Measurements from ENCODE around the gene PCDHB13.
"Not testable (repeated sequence)": the region's sequence is repeated elsewhere in the genome, so short reads cannot be mapped to it uniquely, and the experiment has no call there.

PCDHB13 gene

DNA sequence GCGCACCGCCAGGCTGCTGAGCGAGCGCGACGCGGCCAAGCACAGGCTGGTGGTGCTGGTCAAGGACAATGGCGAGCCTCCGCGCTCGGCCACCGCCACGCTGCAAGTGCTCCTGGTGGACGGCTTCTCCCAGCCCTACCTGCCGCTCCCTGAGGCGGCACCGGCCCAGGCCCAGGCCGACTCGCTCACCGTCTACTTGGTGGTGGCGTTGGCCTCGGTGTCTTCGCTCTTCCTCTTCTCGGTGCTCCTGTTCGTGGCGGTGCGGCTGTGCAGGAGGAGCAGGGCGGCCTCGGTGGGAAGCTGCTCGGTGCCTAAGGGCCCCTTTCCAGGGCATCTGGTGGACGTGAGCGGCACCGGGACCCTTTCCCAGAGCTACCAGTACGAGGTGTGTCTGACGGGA is 12.1 kb upstream of the PCDHB13 start:
- not testable (repeated sequence) for DNase-seq (ENCODE audit: low read depth in 3 of 3, low spot score in 1 of 3)

DNA sequence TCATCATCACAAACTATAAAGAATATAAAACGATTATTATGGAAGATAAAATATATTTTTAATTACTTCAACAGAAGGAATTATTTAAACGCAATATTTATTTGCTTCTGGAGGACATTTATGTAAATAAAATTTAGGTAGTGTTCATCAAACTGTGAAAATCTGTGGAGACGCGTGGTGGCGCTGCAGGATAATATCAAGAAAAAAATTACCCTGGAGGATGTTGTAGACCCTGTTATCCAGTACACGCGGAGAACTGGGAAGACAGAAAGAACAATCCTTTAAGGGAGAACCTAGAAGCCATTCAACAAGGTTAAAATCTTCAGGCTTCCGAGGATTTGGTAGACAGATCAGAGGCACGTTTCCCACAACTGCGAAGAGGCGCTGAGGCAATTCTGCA is 5.2 kb upstream of the PCDHB13 start, which contains the start of gene PCDHB12:
PCDHB12 (plus strand) TSS at position 242 of the 400 bp plus-strand sequence. CDS start 189 bp downstream, outside the sequence.
- no peak for DNase-seq (ENCODE audit: low read depth in 3 of 3, low spot score in 1 of 3)

DNA sequence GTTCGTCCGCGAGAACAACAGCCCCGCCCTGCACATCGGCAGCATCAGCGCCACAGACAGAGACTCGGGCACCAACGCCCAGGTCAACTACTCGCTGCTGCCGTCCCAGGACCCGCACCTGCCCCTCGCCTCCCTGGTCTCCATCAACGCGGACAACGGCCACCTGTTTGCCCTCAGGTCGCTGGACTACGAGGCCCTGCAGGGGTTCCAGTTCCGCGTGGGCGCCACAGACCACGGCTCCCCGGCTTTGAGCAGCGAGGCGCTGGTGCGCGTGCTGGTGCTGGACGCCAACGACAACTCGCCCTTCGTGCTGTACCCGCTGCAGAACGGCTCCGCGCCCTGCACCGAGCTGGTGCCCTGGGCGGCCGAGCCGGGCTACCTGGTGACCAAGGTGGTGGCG is 3.4 kb upstream of the PCDHB13 start:
- DNase-seq (ENCODE audit: low read depth in 3 of 3, low spot score in 1 of 3): not testable (repeated sequence)

DNA sequence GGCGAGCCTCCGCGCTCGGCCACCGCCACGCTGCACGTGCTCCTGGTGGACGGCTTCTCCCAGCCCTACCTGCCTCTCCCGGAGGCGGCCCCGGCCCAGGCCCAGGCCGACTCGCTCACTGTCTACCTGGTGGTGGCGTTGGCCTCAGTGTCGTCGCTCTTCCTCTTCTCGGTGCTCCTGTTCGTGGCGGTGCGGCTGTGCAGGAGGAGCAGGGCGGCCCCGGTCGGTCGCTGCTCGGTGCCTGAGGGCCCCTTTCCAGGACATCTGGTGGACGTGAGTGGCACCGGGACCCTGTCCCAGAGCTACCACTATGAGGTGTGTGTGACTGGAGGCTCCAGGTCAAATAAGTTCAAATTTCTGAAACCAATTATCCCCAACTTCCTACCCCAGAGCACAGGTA is 2.9 kb upstream of the PCDHB13 start:
- DNase-seq (ENCODE audit: low read depth in 3 of 3, low spot score in 1 of 3): not testable (repeated sequence)

DNA sequence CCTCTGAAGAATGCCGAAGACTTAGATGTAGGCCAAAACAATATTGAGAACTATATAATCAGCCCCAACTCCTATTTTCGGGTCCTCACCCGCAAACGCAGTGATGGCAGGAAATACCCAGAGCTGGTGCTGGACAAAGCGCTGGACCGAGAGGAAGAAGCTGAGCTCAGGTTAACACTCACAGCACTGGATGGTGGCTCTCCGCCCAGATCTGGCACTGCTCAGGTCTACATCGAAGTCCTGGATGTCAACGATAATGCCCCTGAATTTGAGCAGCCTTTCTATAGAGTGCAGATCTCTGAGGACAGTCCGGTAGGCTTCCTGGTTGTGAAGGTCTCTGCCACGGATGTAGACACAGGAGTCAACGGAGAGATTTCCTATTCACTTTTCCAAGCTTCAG is 864 bp downstream of the PCDHB13 start:
- not testable (repeated sequence) for DNase-seq (ENCODE audit: low read depth in 3 of 3, low spot score in 1 of 3)

DNA sequence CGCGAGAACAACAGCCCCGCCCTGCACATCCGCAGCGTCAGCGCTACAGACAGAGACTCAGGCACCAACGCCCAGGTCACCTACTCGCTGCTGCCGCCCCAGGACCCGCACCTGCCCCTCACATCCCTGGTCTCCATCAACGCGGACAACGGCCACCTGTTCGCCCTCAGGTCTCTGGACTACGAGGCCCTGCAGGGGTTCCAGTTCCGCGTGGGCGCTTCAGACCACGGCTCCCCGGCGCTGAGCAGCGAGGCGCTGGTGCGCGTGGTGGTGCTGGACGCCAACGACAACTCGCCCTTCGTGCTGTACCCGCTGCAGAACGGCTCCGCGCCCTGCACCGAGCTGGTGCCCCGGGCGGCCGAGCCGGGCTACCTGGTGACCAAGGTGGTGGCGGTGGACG is 1.8 kb downstream of the PCDHB13 start:
- DNase-seq (ENCODE audit: low read depth in 3 of 3, low spot score in 1 of 3): not testable (repeated sequence)

DNA sequence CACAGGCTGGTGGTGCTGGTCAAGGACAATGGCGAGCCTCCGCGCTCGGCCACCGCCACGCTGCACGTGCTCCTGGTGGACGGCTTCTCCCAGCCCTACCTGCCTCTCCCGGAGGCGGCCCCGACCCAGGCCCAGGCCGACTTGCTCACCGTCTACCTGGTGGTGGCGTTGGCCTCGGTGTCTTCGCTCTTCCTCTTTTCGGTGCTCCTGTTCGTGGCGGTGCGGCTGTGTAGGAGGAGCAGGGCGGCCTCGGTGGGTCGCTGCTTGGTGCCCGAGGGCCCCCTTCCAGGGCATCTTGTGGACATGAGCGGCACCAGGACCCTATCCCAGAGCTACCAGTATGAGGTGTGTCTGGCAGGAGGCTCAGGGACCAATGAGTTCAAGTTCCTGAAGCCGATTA is 2.3 kb downstream of the PCDHB13 start:
- DNase-seq (ENCODE audit: low read depth in 3 of 3, low spot score in 1 of 3): not testable (repeated sequence)

DNA sequence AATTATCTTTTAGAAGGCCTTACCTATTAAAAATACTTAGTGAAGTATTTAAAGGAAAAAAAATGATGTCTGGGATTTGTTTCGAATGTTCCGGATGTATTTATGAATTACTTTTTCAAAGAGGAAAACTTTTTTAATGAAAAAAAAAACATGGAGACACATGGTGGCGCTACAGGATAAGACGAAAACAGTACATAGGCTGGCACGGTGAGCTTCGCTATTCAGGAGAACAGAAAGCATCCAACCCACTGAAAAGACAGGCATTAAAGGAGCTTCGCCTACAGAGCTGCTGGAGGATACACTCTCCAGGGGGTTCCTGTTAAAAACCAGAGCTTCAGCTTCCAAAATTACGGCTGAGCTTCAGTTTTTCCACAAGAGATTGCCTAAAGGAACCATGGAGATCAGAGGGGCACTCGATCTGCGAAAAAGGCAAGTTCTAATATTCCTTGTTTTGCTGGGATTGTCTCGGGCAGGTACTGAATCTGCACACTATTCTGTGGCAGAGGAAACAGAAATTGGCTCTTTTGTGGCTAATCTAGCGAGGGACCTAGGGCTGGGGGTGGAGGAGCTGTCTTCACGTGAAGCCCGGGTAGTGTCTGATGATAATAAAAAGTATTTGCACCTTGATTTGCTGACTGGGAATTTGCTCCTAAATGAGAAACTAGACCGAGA is 9.5 kb downstream of the PCDHB13 start, which contains the start of gene PCDHB14:
PCDHB14 (plus strand) TSS at position 232 of the 672 bp plus-strand sequence; CDS start at position 395, 163 bp downstream.
- DNase-seq (ENCODE audit: low read depth in 3 of 3, low spot score in 1 of 3): no peak

DNA sequence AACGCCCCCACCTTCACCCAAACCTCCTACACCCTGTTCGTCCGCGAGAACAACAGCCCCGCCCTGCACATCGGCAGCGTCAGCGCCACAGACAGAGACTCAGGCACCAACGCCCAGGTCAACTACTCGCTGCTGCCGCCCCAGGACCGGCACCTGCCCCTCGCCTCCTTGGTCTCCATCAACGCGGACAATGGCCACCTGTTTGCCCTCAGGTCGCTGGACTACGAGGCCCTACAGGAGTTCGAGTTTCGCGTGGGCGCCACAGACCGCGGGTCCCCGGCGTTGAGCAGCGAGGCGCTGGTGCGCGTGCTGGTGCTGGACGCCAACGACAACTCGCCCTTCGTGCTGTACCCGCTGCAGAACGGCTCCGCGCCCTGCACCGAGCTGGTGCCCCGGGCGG is 11.1 kb downstream of the PCDHB13 start:
- DNase-seq (ENCODE audit: low read depth in 3 of 3, low spot score in 1 of 3): not testable (repeated sequence)

DNA sequence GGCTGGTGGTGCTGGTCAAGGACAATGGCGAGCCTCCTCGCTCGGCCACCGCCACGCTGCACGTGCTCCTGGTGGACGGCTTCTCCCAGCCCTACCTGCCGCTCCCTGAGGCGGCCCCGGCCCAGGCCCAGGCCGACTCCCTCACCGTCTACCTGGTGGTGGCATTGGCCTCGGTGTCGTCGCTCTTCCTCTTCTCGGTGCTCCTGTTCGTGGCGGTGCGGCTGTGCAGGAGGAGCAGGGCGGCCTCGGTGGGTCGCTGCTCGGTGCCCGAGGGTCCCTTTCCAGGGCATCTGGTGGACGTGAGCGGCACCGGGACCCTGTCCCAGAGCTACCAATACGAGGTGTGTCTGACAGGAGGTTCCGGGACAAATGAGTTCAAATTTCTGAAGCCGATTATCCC is 11.7 kb downstream of the PCDHB13 start:
- DNase-seq (ENCODE audit: low read depth in 3 of 3, low spot score in 1 of 3): not testable (repeated sequence)

DNA sequence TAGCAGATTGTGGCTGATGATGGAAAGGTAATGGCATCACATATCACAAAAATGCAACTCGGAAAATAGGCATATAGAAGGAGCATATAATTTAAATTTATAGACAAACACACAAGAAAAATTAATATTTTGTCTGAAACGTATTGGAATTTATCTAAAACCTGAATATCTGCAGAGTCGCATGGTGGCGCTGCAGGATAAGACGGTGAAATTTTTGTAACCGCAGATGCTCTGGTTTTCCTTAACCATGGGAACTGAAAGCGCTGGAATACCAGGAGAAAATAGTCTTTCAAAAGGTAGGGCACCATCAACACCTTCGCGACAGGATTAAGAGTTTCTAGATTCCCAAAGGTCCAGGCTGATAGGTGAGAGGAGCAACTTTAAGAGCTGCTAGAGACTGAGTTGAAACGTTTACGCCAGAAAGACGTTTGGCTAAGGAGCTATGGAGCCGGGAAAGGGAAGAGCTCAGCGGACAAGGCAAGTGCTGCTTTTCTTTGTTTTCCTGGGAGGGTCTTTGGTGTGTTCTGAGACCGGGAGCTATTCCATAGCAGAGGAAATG is 20.5 kb downstream of the PCDHB13 start:
- no peak for DNase-seq (ENCODE audit: low read depth in 3 of 3, low spot score in 1 of 3)

DNA sequence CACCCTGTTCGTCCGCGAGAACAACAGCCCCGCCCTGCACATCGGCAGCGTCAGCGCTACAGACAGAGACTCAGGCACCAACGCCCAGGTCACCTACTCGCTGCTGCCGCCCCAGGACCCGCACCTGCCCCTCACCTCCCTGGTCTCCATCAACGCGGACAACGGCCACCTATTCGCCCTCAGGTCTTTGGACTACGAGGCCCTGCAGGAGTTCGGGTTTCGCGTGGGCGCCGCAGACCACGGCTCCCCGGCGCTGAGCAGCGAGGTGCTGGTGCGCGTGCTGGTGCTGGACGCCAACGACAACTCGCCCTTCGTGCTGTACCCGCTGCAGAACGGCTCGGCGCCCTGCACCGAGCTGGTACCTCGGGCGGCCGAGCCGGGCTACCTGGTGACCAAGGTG is 22.2 kb downstream of the PCDHB13 start:
- DNase-seq (ENCODE audit: low read depth in 3 of 3, low spot score in 1 of 3): not testable (repeated sequence)

DNA sequence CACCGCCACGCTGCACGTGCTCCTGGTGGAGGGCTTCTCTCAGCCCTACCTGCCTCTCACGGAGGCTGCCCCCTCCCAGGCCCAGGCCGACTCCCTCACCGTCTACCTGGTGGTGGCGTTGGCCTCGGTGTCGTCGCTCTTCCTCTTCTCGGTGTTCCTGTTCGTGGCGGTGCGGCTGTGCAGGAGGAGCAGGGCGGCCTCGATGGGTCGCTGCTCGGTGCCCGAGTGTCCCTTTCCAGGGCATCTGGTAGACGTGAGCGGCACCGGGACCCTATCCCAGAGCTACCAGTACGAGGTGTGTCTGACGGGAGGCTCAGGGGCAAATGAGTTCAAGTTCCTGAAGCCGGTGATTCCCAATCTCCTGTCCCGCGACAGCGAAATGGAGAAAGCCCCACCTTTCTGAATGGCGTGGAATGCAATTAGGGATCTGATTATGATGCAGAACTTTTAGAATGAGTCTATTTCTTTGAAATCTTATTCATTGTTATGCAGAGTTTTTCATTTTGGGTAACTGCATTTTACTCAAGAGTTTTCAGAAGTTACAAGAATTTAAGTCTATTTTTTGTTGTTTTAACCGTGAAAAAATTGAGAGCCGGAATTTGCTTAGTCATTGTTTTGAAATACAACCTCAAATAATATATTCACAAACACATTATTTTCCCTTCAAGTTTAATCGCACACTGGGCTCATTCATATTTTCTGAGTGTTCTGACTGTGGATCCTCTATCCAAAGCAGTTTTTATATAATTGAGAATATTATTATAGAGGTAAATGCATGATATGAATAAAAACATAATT is 23.0 kb downstream of the PCDHB13 start:
- no peak for DNase-seq (ENCODE audit: low read depth in 3 of 3, low spot score in 1 of 3)

DNA sequence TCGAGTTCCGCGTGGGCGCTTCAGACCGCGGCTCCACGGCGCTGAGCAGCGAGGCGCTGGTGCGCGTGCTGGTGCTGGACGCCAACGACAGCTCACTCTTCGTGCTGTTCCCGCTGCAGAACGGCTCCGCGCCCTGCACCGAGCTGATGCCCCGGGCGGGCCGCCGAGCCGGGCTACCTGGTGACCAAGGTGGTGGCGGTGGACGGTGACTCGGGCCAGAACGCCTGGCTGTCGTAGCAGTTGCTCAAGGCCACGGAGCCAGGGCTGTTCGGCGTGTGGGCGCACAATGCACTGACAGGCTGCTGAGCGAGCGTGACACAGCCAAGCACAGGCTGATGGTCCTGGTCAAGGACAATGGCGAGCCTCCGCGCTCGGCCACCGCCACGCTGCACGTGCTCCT is 27.8 kb downstream of the PCDHB13 start:
- no peak for DNase-seq (ENCODE audit: low read depth in 3 of 3, low spot score in 1 of 3)

DNA sequence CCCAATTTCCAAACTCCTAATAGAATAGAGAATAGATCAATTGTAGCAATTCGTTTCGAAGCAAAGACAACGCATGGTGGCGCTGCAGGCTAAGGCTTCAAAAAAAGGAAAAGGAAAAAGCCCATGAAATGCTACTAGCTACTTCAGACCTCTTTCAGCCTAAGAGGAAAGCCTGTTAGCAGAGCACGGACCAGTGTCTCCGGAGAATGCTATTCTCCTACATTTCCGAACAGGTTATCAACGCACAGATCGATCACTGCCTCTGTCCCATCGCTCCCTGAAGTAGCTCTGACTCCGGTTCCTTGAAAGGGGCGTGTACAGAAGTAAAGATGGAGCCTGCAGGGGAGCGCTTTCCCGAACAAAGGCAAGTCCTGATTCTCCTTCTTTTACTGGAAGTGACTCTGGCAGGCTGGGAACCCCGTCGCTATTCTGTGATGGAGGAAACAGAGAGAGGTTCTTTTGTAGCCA is 31.6 kb downstream of the PCDHB13 start, which contains the start of gene PCDHB15:
PCDHB15 (plus strand) TSS at position 146 of the 468 bp plus-strand sequence; CDS start at position 330, 184 bp downstream.
- no peak for DNase-seq (ENCODE audit: low read depth in 3 of 3, low spot score in 1 of 3)

DNA sequence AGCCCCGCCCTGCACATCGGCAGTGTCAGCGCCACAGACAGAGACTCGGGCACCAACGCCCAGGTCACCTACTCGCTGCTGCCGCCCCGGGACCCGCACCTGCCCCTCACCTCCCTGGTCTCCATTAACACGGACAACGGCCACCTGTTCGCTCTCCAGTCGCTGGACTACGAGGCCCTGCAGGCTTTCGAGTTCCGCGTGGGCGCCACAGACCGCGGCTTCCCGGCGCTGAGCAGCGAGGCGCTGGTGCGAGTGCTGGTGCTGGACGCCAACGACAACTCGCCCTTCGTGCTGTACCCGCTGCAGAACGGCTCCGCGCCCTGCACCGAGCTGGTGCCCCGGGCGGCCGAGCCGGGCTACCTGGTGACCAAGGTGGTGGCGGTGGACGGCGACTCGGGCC is 33.3 kb downstream of the PCDHB13 start:
- DNase-seq (ENCODE audit: low read depth in 3 of 3, low spot score in 1 of 3): not testable (repeated sequence)

DNA sequence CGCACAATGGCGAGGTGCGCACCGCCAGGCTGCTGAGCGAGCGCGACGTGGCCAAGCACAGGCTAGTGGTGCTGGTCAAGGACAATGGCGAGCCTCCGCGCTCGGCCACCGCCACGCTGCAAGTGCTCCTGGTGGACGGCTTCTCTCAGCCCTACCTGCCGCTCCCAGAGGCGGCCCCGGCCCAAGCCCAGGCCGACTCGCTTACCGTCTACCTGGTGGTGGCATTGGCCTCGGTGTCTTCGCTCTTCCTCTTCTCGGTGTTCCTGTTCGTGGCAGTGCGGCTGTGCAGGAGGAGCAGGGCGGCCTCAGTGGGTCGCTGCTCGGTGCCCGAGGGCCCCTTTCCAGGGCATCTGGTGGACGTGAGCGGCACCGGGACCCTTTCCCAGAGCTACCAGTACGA is 33.7 kb downstream of the PCDHB13 start:
- not testable (repeated sequence) for DNase-seq (ENCODE audit: low read depth in 3 of 3, low spot score in 1 of 3)

DNA sequence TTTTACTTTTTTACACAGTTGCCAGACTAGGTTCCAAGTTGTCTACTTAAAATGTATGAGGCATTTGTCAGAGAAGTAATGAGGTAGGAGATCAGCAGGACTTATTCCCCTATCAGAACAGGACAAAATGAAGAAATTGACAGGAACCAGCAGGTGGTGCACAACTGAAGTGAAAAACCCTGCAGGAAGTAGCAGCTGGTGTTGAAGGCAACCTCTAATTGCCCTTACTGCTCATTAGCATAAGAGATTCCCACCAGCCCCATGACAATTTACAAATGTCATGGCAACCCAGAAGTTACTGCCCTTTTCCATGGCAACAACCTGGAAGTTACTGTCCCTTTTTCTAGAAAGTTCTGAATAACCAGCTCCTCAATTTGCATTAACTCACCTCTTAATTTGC is 36.9 kb downstream of the PCDHB13 start:
- DNase-seq (ENCODE audit: low read depth in 3 of 3, low spot score in 1 of 3): no peak

DNA sequence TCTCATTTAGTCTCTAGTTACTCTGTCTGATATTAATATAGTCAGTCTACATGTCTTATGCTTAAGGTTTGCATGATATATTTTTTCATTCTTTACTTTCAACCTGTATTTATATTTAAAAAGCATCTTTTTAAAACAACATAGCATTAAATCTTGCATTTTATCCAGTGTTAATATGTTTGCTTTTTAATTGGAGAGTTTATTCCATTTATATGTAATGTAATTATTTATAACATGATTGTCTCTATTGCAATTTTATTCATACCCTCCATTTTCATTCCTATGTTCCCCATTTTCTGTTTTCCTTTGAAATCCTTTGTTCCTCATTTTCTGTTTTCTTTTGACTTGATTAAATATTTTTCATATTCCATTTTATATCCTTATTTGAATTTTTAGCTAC is 44.7 kb downstream of the PCDHB13 start:
- DNase-seq (ENCODE audit: low read depth in 3 of 3, low spot score in 1 of 3): no peak

DNA sequence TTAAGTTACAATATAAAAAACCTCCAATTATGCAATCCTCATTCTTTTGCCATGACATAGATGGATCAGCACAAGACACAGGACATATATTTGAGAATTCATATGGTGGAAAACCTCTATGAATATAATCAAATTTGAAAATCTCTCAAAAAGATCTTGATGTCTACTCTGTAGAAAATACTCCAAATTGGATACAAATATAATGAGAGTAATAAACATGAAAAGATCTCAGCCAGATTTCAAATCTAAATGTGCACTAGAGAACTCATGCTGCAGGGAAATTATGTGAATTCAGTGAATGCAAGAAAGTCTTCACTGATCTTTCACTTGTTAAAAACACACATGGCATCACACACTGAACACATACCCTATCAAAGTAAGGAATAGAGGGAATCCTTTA is 45.2 kb downstream of the PCDHB13 start:
- DNase-seq (ENCODE audit: low read depth in 3 of 3, low spot score in 1 of 3): no peak

DNA sequence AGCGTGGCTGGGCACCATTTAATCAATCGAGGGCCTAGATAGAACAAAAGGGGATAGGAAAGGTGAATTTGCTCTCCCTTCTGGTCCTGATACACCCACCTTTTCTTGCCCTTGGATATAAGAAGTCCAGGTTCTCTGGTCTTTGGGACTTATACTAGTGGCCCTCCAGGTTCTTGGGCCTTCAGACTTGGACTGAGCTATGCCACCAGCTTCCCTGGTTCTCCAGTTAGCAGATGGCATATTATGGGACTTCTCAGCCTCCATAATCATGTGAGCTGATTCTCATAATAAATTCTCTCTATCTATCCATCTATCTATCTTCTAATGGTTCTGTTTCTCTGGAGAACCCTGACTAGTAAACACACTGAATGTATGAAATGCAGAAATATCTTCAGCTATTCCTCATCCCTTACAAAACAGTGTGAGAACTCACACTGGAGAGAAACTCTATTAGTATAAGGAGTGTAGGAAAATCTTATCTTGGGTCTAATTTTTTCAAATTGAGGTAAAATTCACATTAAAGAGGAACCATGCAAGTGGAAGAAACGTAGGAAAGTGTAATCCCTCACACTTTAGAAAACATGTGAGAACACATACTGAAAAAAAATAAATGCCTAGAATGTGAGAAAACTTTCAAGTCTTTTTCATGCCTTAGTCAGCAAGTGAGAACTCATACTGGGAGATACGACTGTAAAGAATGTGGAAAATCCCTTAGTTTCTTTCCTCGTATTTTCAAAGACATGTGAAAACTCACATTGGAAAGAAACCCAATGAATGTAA is 46.9 kb downstream of the PCDHB13 start:
- no peak for DNase-seq (ENCODE audit: low read depth in 3 of 3, low spot score in 1 of 3)

Data from stimulated activated CD4-positive, alpha-beta T cell treated with anti-CD3 and anti-CD28 coated beads, TNF-alpha, amount 100 ng/mL, for 1 hour (primary cell).